Mucosa of rectum (tissue), 2 donors: ENCODE measurements around the gene FGF14.

ENCODE experiments used
- H3K27ac ChIP-seq, 2 donors: one replicate each; pipeline ENCODE4 v1.7.0; 2013; ENCODE audit warnings: inconsistent platforms in 2 of 2, low read depth in 2 of 2, low read length in 2 of 2
- H3K27me3 ChIP-seq, 2 donors: one replicate each; pipeline ENCODE4 v1.7.0; 2013; ENCODE audit warnings: low read length in 2 of 2; ENCODE audit not compliant: control insufficient read depth in 2 of 2, insufficient read depth in 2 of 2
- H3K36me3 ChIP-seq, 2 donors: one replicate each; pipeline ENCODE4 v1.7.0; 2013; ENCODE audit warnings: low read length in 2 of 2; ENCODE audit not compliant: control insufficient read depth in 2 of 2, insufficient read depth in 2 of 2
- H3K4me1 ChIP-seq, 2 donors: one replicate each; pipeline ENCODE4 v1.7.0; 2013; ENCODE audit warnings: low read length in 2 of 2, mild to moderate bottlenecking in 1 of 2; ENCODE audit not compliant: control insufficient read depth in 2 of 2, insufficient read depth in 2 of 2
- H3K4me3 ChIP-seq, 2 donors: one replicate each; pipeline ENCODE4 v1.7.0; 2013; ENCODE audit warnings: low read length in 2 of 2
- H3K9ac ChIP-seq, 2 donors: one replicate each; pipeline ENCODE4 v1.7.0; 2013; ENCODE audit warnings: low read length in 2 of 2, low read depth in 1 of 2, mild to moderate bottlenecking in 1 of 2
- H3K9me3 ChIP-seq, 2 donors: one replicate each; pipeline ENCODE4 v1.7.0; 2013; ENCODE audit warnings: low read length in 2 of 2; ENCODE audit not compliant: control insufficient read depth in 2 of 2
- donor health status: healthy.
- donor health status: Normal muscosa, but diverticular disease.

FGF14 gene

GRCh38 chr13:102316732-102317131 is 85.1 kb downstream of the FGF14 start:
- H3K4me3 ChIP-seq: no peak overlapping the region
- no peak overlapping the region for H3K27ac ChIP-seq
- H3K27me3 ChIP-seq: no peaks in the 10 kb centered on the region

GRCh38 chr13:102312841-102313240 is 89.0 kb downstream of the FGF14 start:
- Histone ChIP-seq H3K27ac (no peak overlapping the region), H3K9me3 (no peaks in the 10 kb centered on the region), H3K36me3 (no peaks in the 10 kb centered on the region), H3K9ac (no peak overlapping the region), H3K27me3 (no peaks in the 10 kb centered on the region), H3K4me3 (no peak overlapping the region), H3K4me1 (no peaks in the 10 kb centered on the region)

More at GRCh38 chr13:102316732-102317131, 85.1 kb downstream of the FGF14 start:
- Histone ChIP-seq H3K9ac (no peak overlapping the region), H3K9me3 (no peaks in the 10 kb centered on the region), H3K36me3 (no peaks in the 10 kb centered on the region), H3K4me1 (no peaks in the 10 kb centered on the region)

GRCh38 chr13:102311901-102312300 is 89.9 kb downstream of the FGF14 start:
- H3K9me3 ChIP-seq: no peaks in the 10 kb centered on the region
- H3K27me3 ChIP-seq: no peaks in the 10 kb centered on the region
- H3K4me3 ChIP-seq: no peak overlapping the region
- H3K4me1 ChIP-seq: no peaks in the 10 kb centered on the region
- no peak overlapping the region for H3K27ac ChIP-seq
- H3K36me3 ChIP-seq: no peaks in the 10 kb centered on the region
- H3K9ac ChIP-seq: no peak overlapping the region

GRCh38 chr13:102311419-102311796 is 90.4 kb downstream of the FGF14 start:
- Histone ChIP-seq H3K36me3 (no peaks in the 10 kb centered on the region), H3K27ac (no peak overlapping the region), H3K4me1 (no peaks in the 10 kb centered on the region), H3K27me3 (no peaks in the 10 kb centered on the region), H3K9ac (no peak overlapping the region), H3K4me3 (no peak overlapping the region), H3K9me3 (no peaks in the 10 kb centered on the region)

GRCh38 chr13:102310691-102311418 is 91.0 kb downstream of the FGF14 start:
- H3K27me3 ChIP-seq: no peaks in the 10 kb centered on the region
- H3K36me3 ChIP-seq: no peaks in the 10 kb centered on the region
- H3K9me3 ChIP-seq: no peaks in the 10 kb centered on the region
- H3K4me1 ChIP-seq: no peaks in the 10 kb centered on the region
- H3K9ac ChIP-seq: no peak overlapping the region
- H3K4me3 ChIP-seq: no peak overlapping the region
- no peak overlapping the region for H3K27ac ChIP-seq

- Histone ChIP-seq H3K36me3 (no peaks in the 10 kb centered on the region), H3K9ac (no peak overlapping the region), H3K27ac (no peak overlapping the region), H3K4me3 (no peak overlapping the region), H3K9me3 (no peaks in the 10 kb centered on the region), H3K4me1 (no peaks in the 10 kb centered on the region), H3K27me3 (no peaks in the 10 kb centered on the region)
These were observed 92.7 kb downstream of the FGF14 start for GRCh38 chr13:102309110-102309509.

- no peaks in the 10 kb centered on the region for H3K36me3 ChIP-seq
- no peak overlapping the region for H3K9ac ChIP-seq
- H3K4me3 ChIP-seq: no peak overlapping the region
- H3K27me3 ChIP-seq: no peaks in the 10 kb centered on the region
- H3K9me3 ChIP-seq: no peaks in the 10 kb centered on the region
- no peak overlapping the region for H3K27ac ChIP-seq
- no peaks in the 10 kb centered on the region for H3K4me1 ChIP-seq
These were observed 99.3 kb downstream of the FGF14 start for GRCh38 chr13:102302534-102302933.

GRCh38 chr13:102300379-102300778 is 101.5 kb downstream of the FGF14 start:
- Histone ChIP-seq H3K27ac (no peak overlapping the region), H3K27me3 (no peaks in the 10 kb centered on the region), H3K9ac (no peak overlapping the region), H3K9me3 (no peaks in the 10 kb centered on the region), H3K4me3 (no peak overlapping the region), H3K36me3 (no peaks in the 10 kb centered on the region), H3K4me1 (no peaks in the 10 kb centered on the region)

- Histone ChIP-seq H3K36me3 (no peaks in the 10 kb centered on the region), H3K4me1 (no peaks in the 10 kb centered on the region), H3K9me3 (no peaks in the 10 kb centered on the region), H3K4me3 (no peak overlapping the region), H3K27ac (no peak overlapping the region), H3K9ac (no peak overlapping the region), H3K27me3 (no peaks in the 10 kb centered on the region)
These were observed 102.5 kb downstream of the FGF14 start for GRCh38 chr13:102299366-102299765.

- H3K9me3 ChIP-seq: no peaks in the 10 kb centered on the region
- H3K36me3 ChIP-seq: no peaks in the 10 kb centered on the region
- no peak overlapping the region for H3K9ac ChIP-seq
- no peaks in the 10 kb centered on the region for H3K27me3 ChIP-seq
- no peak overlapping the region for H3K4me3 ChIP-seq
- H3K27ac ChIP-seq: no peak overlapping the region
- H3K4me1 ChIP-seq: no peaks in the 10 kb centered on the region
These were observed 103.8 kb downstream of the FGF14 start for GRCh38 chr13:102298051-102298450.
